SH-SY5Y (cell line): ENCODE measurements around the gene TDRD9.

Experiments
- GATA2 ChIP-seq: IDR thresholded peaks from 2 replicates; pipeline ENCODE4 v1.6.1; 2011; ENCODE audit warnings: mild to moderate bottlenecking, low read depth, low read length
- GATA3 ChIP-seq: IDR thresholded peaks from 2 replicates; pipeline ENCODE4 v1.6.1; 2011; ENCODE audit warnings: low read depth, mild to moderate bottlenecking, low read length, moderate library complexity

The TDRD9 gene

DNA sequence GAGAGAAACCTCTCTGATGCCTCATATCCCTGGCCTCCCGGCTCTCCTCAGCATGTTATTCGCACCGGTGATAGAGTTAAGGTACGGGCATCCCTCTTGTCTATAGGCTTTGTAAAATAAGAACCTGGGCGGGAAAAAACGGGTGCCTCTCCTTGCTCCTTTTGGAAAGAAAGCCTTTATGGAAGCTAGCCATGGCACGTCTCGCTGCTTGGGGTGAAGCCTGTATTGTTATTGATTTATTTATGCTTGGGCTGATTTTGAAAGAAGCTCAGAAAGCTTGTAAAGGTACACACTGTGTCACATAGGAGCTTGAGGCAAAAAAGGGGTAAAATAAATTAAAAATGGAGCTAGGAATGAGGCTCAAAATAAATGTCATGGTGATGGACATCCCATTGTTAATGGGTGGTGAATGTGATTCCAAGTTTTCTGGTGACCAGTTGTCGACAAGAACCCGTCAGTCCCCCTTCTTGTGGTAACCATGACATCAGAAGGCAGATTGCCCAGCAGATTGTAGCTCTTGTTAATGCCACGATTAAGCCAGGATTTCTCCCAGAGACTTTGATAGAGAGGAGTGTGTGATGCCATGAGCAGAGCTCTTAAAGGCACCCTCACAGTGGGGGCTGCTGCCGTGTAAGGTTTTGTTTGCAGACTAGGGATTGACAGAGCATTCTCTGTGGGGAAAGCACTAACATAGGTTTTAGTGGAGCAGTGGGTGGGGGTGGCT is 106.9 kb downstream of the TDRD9 start:
- TF ChIP-seq GATA2 (peak; percentile 94), GATA3 (peak; percentile 73; the same call in 1 of the 2 replicates)

DNA sequence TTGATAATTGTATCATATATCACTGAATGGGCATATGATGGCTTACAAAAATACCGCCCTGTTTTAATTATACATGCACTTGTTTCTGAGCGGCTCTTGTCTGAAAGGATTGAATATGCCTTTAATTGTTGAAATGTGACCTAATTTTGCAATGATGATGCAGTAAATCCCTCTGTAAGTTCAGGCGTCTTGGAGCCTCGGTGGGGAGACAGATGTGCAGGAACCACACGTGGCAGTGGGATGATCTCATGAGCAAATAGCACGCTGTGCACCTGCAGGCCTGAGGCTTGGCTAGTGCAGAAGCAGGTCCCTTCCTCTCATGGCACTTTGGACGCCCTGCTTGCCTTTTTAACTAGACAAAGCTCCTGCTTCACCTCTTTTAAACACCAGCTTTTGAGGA is 108.0 kb downstream of the TDRD9 start:
- TF ChIP-seq GATA2 (no peak), GATA3 (no peak)

DNA sequence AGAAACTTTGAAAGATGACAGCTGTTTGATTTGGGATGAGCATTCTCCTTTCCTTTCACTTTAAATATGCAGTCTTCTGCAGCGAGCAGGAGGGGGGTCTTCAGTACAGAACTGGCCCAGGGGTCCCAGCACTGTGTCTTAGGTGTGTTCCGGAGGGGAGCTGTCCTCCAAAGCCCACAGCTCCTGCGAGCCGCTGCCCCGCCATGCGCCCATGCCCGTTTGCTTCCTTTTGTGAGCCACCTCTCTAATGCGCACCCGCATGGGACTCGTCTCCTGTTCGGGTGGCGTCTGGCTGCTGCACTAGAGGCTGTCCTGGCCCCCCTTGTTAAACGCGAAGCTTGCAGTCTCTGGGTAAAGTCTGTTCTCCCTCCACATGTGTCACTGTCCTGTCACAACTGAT is 108.8 kb downstream of the TDRD9 start:
- no peak for TF ChIP-seq GATA3
- no peak for TF ChIP-seq GATA2

DNA sequence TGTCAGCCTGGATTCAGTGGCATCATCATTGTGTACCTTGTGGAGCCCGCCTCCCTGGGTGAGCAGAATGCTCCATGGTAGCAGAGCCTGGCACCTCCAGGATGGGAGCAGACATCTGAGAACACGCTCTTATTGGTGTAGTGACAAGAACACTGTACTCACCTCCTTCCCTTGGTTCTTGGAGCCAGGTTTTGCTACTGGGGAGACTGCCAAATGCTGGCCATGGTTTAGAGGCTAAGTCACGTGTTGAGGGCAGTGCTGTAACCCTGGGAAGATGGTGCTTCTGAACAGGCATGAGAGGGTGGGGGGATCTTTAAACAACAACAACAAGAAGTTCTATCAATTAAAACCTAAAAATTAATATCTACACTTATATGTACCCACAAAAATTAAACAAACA is 109.6 kb downstream of the TDRD9 start:
- TF ChIP-seq GATA2 (no peak), GATA3 (no peak)

DNA sequence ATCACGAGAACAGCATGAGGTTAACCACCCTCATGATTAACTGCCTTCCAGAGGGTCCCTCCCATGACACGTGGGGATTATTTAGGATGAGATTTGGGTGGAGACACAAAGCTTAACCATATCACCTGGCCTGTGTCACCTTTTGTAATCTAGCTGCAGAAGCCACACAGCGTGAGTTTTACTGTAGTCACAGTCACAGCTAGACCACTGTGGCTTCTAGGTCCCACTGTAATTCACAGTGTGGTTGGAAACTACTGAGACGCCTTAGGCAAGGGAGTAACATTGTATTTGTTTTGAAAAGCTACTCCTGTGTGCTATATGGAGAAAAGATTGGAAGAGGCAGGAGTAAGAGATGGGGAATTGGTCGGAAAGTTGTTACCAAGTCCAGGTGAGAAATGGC is 111.0 kb downstream of the TDRD9 start:
- TF ChIP-seq GATA2 (no peak), GATA3 (no peak)

DNA sequence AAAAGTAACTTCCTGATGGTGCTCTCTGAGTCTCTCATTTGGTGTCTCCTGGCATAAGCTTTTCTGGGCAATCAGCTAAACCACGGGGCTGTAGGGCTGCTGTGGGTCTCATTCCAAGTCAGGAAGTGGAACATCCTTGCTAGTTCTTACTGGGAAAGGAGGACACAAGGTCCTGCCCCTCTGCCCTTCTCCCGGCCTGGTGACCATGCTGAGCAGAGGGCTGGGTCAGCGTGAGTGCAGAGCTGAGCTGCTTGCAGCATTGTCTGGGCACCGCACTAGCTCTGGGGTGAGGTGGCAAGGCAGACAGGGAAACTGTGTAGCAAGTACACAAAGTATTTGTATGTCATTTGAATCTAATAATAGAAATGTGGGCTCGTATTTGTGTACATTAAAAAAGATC is 112.3 kb downstream of the TDRD9 start:
- TF ChIP-seq GATA3 (no peak), GATA2 (no peak)

DNA sequence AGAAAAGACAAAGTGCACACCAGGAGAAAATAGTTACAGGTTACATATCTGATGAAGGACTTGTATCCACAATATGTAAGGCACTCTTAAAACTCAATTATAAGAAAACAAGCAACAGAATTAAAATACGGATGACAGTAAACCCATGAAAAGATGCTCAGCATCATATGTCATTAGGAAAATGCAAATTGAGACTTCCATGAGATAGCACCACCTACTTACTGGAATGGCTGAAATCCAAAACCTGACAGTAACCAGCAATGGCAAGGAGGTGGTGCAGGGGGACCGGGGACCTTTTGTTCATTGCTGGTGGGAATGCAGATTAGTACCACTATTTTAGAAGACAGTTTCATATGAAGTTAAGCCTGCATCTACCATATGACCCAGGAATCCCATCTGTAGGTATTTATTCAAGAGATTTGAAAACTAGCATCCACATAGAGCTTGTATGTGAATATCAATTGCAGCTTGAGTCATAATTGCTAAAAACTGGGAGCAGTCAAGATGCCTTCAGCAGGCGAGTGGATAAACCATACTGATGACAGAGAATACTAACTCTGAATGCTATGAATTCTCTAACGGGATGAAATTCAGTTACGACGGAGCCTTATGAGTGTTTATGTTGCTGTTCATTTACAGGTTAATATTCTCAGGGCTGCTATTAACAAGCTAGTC is 113.3 kb downstream of the TDRD9 start:
- TF ChIP-seq GATA2, result no peak
- no peak for TF ChIP-seq GATA3

DNA sequence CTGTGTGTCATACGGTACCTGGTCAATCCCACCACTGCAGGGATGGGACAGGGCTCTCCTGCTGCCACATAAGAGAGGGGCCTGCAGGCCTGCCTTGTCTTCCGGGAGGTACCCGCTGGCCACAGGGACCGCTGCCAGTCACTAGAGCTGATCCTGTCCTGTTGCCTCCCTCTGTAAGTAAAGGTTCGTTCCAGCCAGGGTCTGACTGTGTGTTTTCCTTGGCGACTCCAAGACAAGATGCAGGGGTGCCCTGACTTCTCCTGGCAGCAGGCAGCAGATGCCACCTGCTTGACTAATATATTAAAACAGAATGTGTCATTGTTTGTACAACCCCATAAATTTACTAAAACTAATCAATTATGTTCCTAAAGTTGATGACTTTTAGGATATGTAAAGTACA is 115.8 kb downstream of the TDRD9 start:
- TF ChIP-seq GATA2 (no peak), GATA3 (no peak)

DNA sequence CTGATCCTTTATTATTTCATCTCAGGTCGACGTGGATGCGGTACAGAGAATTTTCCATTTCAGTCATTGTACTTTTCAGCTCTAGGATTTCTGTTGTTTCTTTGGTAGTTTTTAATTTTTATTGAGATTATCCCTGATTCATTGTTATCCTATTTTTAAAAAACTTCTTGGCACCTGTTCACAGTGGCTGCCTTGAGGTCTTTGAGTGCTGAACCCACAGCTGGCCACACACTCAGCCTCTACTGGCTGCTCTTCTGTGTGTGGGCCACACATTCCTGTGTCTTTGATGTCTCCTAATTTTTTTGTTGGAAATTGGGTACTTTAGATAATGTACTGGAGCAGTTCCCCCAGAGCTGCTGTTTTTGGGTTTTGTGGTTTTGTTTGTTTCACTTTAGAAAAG is 119.5 kb downstream of the TDRD9 start:
- no peak for TF ChIP-seq GATA2
- TF ChIP-seq GATA3, result no peak

DNA sequence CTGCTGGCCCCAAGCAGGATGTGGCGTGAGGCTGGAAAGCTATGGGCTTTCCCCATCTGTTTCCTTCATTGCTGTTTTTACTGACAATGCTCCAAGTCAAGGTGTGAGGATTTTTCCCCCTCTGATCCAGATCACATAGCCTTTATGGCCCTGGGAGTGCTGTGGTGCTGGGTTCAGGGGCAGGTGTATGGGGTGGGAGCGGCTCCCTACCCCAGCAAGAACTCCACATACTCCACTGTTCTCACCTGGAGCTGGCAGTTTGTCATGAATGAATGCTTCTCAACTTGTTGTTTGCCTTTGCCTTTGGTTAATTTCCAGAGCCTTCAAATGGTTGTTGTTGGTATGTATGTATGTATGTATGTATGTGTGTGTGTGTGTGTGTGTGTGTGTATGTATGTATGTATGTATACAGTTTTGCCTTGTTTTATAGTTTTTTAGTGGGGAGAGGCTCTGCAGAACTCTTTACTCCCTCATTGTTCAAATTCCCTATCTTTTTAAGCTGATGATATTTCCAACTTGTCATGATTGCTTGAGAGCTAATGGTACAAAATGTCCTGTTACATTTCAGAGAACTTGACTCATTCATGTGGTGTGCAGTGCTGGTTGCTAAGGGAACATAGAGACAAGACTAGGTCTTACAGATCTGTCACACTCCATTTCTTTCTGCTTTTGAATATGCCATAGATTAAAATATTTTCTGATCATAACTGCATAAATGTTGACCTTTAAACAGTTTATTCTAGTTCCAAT is 120.7 kb downstream of the TDRD9 start:
- TF ChIP-seq GATA2 (no peak), GATA3 (no peak)

DNA sequence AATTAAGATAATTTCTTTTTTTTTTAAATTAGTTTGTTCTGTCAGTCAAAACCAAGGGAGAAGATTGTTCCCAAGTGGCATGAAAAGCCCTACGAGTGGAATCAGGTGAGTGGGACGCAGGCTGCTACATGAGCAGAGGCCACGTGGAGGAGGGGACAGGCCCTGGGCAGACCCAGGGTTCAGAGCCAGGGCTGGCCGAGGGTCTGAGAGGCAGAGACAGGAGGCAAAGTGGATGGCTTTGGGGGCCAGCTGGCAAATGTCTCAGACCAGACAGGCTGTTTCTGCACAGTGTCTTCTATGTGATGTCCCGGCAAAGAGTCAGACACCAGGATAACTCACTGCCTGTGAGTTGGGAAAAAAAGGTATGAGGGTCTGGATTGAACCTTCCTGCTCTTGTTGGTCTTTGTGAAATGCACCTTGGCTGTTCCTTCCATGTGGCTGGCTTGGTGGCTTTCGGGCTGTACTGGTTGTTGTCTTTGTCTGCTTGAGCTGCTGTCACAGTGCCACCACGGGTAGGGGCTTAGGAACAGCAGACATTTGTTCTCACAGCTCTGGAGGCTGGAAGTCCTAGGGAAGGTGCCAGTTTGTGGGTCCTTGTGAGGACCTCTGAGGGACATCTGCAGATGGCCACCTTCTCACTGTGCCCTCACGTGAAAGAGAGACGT is 121.5 kb downstream of the TDRD9 start:
- TF ChIP-seq GATA3 (no peak), GATA2 (no peak)

DNA sequence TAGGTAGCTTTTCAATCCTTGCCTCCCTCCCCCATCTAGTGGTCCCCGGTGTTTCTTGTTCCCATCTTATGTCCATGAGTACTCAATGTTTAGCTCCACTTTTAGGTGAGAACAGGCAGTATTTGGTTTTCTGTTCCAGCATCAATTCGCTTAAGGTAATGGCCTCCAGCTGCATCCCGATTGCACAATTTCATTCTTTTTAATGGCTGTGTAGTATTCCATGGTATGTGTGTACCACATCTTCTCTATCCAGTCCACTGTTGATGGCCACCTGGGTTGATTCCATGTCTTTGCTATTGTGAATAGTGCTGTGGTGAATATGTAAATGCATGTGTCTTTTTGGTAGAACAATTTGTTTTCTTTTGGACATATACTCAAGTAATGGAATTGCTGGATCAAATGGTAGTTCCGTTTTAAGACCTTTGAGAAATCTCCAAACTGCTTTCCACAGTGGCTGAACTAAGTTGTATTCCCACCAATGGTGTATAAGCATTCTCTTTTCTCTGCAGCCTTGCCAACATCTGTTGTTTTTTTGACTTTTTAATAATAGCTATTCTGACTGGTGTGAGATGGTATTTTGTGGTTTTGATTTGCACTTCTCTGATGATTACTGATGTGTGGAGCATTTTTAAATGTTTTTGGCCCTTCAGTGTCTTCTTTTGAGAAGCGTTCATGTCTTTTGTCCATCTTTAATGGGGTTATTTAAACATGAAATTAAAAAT is 123.0 kb downstream of the TDRD9 start:
- TF ChIP-seq GATA2 (no peak), GATA3 (no peak)

DNA sequence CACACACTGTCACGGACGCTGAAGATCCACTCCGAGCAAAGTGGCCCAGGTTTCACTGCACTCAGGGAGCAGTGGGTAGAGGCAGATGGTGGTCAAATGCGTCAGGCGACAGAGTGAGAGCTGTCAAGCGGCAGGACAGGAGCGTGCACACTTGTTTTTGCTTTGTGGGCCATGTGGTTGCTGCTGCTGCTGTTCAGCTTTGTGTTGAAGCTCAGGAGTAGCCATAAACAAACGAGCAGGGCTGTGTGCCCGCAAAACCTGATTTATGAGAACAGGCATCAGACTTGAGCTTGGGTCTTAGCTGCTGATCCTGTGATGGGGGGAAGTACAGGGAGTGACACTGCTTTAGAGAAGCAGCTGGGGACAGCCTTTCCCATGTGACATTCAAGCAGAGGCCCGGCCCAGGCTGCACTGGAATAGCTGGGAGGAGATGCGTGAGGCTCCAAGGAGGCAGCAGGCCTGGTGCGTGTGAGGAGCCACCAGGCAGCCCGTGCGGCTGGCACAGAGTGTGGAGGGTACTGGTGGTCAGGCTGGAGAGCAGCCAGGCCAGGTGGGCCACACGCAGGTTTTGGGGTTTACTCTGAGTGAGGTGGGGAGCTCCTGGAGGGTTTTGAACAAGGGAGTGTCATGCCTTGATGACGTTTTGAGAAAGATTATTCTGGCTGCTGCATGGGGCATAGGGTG is 126.1 kb downstream of the TDRD9 start:
- TF ChIP-seq GATA3 (no peak), GATA2 (no peak)

DNA sequence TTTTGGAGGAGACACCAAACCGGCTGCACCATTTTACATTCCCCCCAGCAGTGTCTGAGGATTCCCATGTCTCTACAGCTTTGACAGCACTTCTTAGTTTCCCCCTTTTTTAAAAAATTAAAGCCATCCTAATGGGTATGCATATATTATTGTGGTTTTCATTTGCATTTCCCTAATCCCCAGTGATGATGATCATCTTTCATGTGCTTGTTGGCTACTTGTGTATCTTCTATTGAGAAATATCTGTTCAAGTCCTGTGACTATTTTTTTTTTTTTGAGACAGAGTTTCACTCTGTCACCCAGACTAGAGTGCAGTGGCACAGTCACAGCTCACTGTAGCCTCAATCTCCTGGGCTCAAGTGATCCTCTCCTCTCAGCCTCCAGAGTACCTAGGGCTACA is 134.0 kb downstream of the TDRD9 start:
- no peak for TF ChIP-seq GATA3
- TF ChIP-seq GATA2, result no peak
